Type B pancreatic cell (in vitro differentiated cells): ENCODE results near the gene NTRK3. TPM values are rescaled to one million over a fixed set of nuclear protein-coding genes. Genes with fewer than 3 reads are reported as not detected.

Source experiments
- DNase-seq: peaks from one replicate; pipeline ENCODE4 v3.0.0; 2021; ENCODE audit warnings: mixed read lengths; ENCODE audit not compliant: unreplicated experiment; ENCODE audit errors: extremely low spot score
- H3K27ac Mint-ChIP-seq: 2 replicates; pipeline ENCODE4 v1.8.0; 2021; ENCODE audit warnings: mild to moderate bottlenecking, mixed read lengths
- H3K27me3 Mint-ChIP-seq: 2 replicates; pipeline ENCODE4 v1.8.0; 2021; ENCODE audit warnings: mixed read lengths
- H3K36me3 Mint-ChIP-seq: 2 replicates; pipeline ENCODE4 v1.8.0; 2021; ENCODE audit warnings: mixed read lengths
- H3K4me1 Mint-ChIP-seq: one replicate; pipeline ENCODE4 v1.8.0; 2021; ENCODE audit warnings: mixed read lengths; ENCODE audit not compliant: unreplicated experiment
- H3K4me3 Mint-ChIP-seq: 2 replicates; pipeline ENCODE4 v1.8.0; 2021; ENCODE audit warnings: mild to moderate bottlenecking, mixed read lengths
- H3K9me3 Mint-ChIP-seq: 2 replicates; pipeline ENCODE4 v1.8.0; 2021; ENCODE audit warnings: mixed read lengths
- CTCF ChIP-seq: fragments of 200-600 bp; sonication (generic); conservative IDR thresholded peaks from 2 replicates; pipeline ENCODE4 v1.5.0; 2021; ENCODE audit warnings: antibody characterized with exemption, mild to moderate bottlenecking
- total RNA-seq: library from RNA; stranded (reverse); gene quantifications from 2 replicates; pipeline ENCODE4 v1.2.1, GENCODE V29; 2021; ENCODE audit warnings: low replicate concordance

The NTRK3 gene
- total RNA-seq, 1 donor from 2014 or later: 16.9 TPM

DNA sequence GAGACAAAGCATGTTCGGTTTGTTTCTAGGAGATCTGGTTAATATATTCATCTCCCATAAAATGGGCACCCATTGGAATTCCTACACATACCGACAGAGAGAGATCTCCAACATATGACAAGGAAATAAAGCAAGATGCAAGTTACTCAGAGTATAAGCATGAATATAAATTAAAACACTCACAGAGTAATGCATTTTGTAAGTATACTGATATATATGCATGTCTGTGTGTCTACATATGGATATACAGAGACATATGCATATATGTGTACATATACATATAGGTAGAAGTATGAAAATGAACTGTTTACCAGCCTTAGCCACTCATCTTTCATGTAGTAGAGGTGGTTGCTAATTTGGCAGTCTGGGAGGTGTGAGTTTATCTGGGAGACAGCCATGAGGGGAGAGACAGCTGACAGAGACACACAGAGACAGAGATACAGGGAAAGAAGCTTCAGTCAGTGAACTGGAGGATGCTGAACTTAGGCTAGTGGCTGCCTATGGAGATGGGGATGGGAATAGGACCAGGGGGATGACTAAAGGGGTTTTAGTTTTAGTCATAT lies 134.5 kb downstream of the NTRK3 start:
- Mint-ChIP-seq H3K4me3 (no peak overlapping the region), H3K36me3 (no peaks in the 10 kb centered on the region), H3K27me3 (peaks cover 19% of the 10 kb centered on the region), H3K9me3 (no peaks in the 10 kb centered on the region), H3K4me1 (no peaks in the 10 kb centered on the region), H3K27ac (no peak overlapping the region)
- no peak for TF ChIP-seq CTCF
- DNase-seq: no peak

DNA sequence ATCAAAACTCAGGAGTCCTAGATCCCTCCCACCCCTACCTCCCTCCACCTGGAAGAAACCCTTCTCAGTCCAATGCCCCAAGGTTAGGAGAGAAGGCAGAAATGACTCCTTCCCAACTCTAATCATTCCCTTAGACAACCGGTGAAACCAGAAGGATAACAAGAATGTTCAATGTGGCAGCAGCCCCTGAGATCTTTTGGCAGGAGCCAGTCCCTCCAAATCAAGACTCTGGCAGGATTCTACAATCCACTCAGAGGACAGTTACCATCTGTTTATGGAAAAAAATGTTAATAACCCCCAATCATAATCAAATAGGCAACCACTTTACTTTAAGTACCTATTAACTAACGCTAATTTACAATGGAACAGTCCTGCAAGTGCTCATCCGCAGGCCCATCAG lies 136.5 kb downstream of the NTRK3 start:
- Mint-ChIP-seq H3K36me3 (no peaks in the 10 kb centered on the region), H3K27me3 (peaks cover 17% of the 10 kb centered on the region), H3K9me3 (no peaks in the 10 kb centered on the region), H3K4me1 (no peaks in the 10 kb centered on the region), H3K27ac (no peak overlapping the region), H3K4me3 (no peak overlapping the region)
- no peak for TF ChIP-seq CTCF
- DNase-seq: no peak

- Mint-ChIP-seq H3K27me3 (peaks cover 13% of the 10 kb centered on the region), H3K4me1 (no peaks in the 10 kb centered on the region), H3K36me3 (no peaks in the 10 kb centered on the region), H3K27ac (no peak overlapping the region), H3K4me3 (no peak overlapping the region), H3K9me3 (no peaks in the 10 kb centered on the region)
- DNase-seq: no peak
- TF ChIP-seq CTCF: no peak
These were observed 137.8 kb downstream of the NTRK3 start for GRCh38 chr15:88118741-88119140.

DNA sequence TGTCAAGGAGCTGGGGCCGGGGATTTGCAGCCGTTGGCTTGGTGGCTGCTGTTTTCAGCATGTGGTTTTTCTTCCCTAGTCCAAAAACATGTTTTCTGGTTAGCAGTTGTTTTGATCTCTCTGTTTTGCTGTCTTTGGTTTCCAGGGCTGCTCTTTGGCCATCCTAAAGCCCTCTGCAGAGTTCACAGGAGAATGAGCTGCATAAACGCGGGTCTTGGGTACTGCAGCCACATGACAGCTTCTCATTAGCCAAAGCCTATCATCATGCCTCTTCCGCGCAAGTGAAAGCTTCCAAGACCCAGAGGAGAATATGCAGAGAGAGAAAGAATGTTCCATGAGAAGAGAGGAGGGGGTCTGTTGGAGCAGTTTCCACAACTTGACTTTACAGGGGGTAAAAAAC lies 138.5 kb downstream of the NTRK3 start:
- no peaks in the 10 kb centered on the region for H3K36me3 Mint-ChIP-seq
- DNase-seq: no peak
- H3K9me3 Mint-ChIP-seq: no peaks in the 10 kb centered on the region
- no peak overlapping the region for H3K27ac Mint-ChIP-seq
- no peak overlapping the region for H3K4me3 Mint-ChIP-seq
- peaks cover 13% of the 10 kb centered on the region for H3K27me3 Mint-ChIP-seq
- no peak for TF ChIP-seq CTCF
- no peaks in the 10 kb centered on the region for H3K4me1 Mint-ChIP-seq

GRCh38 chr15:88115486-88116152 lies 140.9 kb downstream of the NTRK3 start:
- H3K36me3 Mint-ChIP-seq: no peaks in the 10 kb centered on the region
- H3K27ac Mint-ChIP-seq: no peak overlapping the region
- H3K27me3 Mint-ChIP-seq: peaks cover 21% of the 10 kb centered on the region
- H3K4me1 Mint-ChIP-seq: no peaks in the 10 kb centered on the region
- no peaks in the 10 kb centered on the region for H3K9me3 Mint-ChIP-seq
- H3K4me3 Mint-ChIP-seq: no peak overlapping the region
- DNase-seq: no peak
- TF ChIP-seq CTCF: no peak
